22Rv1 (cell line): ENCODE measurements around the gene RERE.

Source experiments
- H3K27ac ChIP-seq: fragments of 450-650 bp; 2 replicates; pipeline ENCODE4 v1.5.1; 2017
- ZFX ChIP-seq: fragments of 450-650 bp; IDR thresholded peaks from 2 replicates; pipeline ENCODE4 v1.6.1; 2017; ENCODE audit warnings: antibody characterized with exemption, borderline replicate concordance
- TF ChIP-seq, protein P1 (sequence below): fragments of 450-650 bp; IDR thresholded peaks from 2 replicates; pipeline ENCODE4 v1.5.1; 2017; ENCODE audit warnings: mild to moderate bottlenecking

The RERE gene

DNA sequence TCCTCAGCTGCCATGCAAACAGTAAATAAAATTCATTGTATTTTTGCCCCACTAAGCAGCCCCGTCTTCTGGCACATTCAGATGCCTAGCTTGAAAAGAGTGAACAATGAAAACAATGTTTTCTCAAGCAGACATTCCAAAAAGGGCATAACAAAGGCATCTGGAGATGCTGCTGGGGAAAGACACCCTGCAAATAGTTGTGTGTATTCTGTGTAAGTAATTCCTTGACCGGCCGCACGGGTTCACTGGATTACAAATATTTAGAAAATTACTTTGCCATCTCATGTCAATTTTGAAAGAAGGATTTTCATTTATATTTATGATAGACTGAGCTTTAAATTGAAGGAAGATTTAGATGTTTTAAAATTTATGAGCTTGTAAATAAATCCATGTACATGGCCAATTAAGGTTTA lies 357.3 kb downstream of the RERE start:
- TF ChIP-seq, protein P1, sequence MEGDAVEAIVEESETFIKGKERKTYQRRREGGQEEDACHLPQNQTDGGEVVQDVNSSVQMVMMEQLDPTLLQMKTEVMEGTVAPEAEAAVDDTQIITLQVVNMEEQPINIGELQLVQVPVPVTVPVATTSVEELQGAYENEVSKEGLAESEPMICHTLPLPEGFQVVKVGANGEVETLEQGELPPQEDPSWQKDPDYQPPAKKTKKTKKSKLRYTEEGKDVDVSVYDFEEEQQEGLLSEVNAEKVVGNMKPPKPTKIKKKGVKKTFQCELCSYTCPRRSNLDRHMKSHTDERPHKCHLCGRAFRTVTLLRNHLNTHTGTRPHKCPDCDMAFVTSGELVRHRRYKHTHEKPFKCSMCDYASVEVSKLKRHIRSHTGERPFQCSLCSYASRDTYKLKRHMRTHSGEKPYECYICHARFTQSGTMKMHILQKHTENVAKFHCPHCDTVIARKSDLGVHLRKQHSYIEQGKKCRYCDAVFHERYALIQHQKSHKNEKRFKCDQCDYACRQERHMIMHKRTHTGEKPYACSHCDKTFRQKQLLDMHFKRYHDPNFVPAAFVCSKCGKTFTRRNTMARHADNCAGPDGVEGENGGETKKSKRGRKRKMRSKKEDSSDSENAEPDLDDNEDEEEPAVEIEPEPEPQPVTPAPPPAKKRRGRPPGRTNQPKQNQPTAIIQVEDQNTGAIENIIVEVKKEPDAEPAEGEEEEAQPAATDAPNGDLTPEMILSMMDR = no peak
- TF ChIP-seq ZFX = no peak
- H3K27ac ChIP-seq = no peak overlapping the region

DNA sequence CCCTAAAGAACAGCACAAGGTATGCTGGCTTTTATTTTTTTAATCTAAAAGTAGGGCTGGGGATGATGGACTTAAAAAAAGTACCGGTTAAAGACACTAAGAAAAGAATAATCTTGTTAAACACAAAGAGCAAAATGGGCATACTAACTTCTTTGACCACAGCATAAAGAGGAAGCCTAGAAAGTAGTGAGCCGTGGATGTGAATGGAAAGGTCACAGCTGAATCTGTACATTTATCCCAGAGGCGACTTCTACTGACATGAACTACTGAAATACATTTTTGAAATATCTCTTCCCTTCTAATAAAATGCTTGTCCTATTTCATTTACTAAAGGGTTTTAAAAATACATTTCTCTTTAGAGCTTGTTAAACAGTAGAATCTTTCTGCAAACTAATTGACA lies 358.8 kb downstream of the RERE start:
- H3K27ac ChIP-seq = no peak overlapping the region
- TF ChIP-seq, protein P1 = no peak
- no peak for TF ChIP-seq ZFX

DNA sequence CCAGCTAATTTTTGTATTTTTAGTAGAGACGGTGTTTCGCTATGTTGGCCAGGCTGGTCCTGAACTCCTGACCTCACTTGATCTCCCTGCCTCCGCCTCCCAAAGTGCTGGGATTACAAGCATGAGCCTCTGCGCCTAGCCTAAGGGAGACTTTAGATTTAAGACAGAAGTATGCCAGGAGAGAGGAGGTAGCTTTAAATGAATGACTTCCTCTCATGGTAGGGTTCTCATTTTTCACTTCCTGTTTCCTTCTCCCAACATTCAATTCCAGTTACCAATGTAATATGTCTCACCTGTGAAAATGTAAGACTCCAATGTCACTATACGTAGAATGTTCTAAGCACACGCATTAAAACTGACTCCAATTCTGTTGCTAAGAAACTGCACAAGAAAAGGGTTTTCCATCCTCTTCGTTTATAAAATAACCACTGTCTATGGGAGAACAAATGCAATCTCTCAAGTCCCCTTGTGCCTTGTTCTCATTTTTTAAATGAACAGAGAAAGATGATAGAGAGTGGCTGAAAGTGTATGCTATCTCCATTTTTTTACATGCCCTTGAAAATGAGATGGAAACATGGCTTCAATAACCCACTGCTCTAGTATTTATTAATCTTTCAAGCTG lies 359.6 kb downstream of the RERE start:
- no peak for TF ChIP-seq ZFX
- TF ChIP-seq, protein P1 = no peak
- no peak overlapping the region for H3K27ac ChIP-seq

DNA sequence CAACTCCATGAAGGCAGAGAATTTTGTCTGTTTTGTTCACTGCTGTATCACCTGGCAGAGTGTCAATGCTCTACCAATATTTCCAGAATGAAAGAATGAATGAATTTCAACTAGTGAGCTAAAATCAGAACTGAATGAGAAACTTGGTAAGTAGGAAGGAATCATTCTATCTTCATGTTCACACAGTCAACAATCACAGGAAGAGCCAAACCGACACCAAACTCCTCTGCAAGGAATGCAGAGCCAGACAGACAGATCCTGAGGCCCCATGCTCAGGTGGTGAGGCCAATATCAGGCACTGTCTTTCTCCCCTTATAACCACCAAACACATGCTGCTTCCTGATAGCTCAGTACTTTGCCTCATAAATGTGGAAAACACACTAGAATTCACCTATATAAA lies 360.4 kb downstream of the RERE start:
- TF ChIP-seq, protein P1 = no peak
- no peak for TF ChIP-seq ZFX
- no peak overlapping the region for H3K27ac ChIP-seq

DNA sequence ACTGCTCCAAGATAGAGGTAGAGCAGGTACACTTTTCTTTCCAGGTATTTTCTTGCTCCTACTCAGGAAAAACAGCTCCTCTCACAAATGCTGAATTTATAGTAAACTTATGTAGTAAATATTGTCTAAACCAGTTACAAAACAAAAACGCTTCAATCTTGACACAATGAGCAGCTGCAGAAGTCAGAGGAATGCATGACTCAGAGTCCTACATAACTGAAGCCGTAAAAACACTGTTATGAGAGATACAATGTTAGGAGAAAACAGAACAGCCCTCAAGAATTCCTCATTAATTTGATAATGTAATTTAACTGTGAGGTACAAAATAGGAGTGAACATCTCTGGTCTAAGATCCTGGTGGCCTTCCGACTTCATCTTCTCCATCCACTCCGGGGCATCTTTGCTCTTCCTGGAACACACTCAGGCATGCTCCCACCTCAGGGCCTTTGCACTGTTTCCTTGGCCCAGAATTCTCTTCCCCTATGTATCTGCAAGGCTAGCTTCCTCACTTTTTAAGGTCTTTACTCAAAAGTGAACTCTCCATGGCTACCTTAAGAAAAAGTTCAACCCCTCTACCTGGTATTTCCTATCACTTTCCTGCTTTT lies 361.0 kb downstream of the RERE start:
- H3K27ac ChIP-seq = no peak overlapping the region
- no peak for TF ChIP-seq ZFX
- TF ChIP-seq, protein P1 = no peak

DNA sequence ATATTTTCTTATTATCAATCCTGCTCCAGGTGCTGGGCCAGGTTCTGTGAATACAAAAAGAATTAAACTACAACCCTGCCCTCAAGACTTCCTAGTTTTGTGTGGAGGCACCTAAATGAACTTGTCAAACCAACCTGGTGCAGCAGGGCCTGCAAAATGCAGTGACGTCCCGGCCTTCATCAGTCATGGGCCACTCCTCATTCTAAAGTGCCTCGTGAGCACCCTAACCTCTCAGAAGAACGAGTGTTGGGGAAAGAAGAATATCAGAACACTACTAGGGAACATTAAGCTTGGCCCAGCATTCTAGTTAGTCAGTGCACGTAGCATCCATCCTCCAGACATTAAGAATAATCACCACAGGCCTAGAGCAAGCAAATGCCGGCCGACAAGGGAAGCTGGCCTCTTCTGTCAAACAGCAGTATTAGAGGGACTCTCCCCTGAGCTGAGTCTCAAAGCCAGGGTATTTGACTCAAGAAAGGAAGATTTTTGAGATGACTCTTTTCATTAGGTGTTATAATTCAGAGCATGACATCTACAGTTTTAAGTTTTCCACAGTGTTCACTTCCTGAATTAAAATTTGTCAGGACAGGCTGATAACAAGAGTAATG lies 361.6 kb downstream of the RERE start:
- no peak overlapping the region for H3K27ac ChIP-seq
- TF ChIP-seq ZFX = no peak
- TF ChIP-seq, protein P1 = no peak

DNA sequence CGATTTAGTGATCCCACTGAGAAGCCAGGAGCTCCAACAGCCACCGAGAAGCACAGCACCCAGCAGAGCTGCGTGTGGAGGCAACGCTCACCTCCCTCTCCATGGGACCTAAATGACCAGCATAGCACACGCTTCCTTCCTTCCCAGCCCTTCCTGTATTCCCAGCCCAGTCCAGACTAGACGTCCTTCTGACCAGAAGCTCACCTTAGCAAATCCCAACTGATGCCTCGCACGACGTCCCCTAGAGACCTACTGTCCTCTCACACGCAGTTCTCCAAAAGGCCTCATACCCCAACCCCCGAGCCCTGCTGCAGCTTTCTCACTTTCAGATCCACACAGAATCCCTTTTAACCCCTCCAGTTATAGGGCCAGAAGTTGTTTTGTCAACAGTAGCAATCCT lies 367.1 kb downstream of the RERE start:
- no peak overlapping the region for H3K27ac ChIP-seq
- TF ChIP-seq, protein P1 = no peak
